ENCODE data around the gene EFCAB8.

DNA sequence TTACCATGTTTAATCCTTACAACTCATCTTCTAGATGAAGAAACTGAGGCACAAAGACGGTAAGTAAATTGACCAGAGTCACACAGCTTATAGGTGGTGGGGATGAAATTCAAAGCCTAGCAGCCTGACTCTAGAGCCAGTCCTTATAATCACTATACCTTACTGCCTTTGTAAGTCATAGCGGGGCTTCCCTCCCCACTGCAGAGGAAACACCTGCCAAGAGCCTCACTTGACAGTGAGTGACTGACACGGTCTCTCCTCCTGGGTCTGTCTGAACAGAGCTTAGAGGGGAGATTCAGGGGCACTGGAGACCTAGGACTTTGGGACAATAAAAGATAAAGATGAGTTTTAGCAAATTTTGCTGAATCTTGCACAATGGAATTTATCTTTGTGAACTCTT, 132.7 kb downstream of the EFCAB8 start:
- TF ChIP-seq, protein P1, sequence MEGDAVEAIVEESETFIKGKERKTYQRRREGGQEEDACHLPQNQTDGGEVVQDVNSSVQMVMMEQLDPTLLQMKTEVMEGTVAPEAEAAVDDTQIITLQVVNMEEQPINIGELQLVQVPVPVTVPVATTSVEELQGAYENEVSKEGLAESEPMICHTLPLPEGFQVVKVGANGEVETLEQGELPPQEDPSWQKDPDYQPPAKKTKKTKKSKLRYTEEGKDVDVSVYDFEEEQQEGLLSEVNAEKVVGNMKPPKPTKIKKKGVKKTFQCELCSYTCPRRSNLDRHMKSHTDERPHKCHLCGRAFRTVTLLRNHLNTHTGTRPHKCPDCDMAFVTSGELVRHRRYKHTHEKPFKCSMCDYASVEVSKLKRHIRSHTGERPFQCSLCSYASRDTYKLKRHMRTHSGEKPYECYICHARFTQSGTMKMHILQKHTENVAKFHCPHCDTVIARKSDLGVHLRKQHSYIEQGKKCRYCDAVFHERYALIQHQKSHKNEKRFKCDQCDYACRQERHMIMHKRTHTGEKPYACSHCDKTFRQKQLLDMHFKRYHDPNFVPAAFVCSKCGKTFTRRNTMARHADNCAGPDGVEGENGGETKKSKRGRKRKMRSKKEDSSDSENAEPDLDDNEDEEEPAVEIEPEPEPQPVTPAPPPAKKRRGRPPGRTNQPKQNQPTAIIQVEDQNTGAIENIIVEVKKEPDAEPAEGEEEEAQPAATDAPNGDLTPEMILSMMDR (IDR thresholded peaks at IDR 0.05; ENCODE audit: insufficient read depth, low read depth, low read length): no peak
- no peak for TF ChIP-seq EZH2 (IDR thresholded peaks at IDR 0.05; ENCODE audit: insufficient read depth, low read length)

All from astrocyte (in vitro differentiated cells and primary cell).